Activated naive CD8-positive, alpha-beta T cell treated with anti-CD3 and anti-CD28 coated beads, Interleukin-2, amount 50 U/mL, for 16 hours (primary cell): ENCODE results near the gene SH3YL1.

Experiments
- DNase-seq: peaks from one replicate; pipeline ENCODE4 v3.0.0-alpha.2; 2020; ENCODE audit warnings: low read depth, low spot score

The SH3YL1 gene

DNA sequence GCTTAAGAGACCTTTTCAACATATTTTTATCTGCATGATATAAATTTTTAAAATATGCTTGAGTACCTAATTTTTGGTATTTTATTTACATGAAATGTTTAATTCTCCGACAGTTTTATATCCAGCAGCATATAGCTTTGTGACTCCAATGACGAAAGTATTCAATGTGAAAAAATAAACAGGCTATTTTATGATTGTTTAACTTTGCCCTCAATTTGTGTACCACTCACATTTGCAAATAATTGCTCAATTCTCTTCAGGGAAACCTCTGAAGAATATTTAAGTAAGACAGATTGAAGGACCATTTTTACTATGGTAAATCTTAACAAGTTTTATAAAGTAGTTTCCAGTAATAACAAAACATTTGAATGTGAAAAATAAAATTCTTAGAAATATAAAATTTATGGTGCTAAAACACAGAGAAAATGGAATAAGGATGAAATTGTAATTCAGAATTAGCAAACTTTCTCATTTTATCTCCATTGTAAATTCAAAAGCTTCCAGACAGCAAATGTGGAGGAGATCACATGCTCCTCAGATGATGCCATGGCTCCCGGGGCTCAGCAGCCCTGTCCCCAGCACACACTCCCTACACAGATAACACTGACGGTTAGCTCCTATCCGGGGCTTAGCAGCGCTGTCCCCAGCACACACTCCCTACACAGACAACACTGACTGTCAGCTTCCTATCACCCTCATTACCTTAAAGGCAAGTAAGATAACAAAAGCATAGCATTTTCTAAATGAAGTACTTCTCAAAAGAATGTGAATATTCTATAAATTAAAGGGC lies 39.7 kb downstream of the SH3YL1 start:
- DNase-seq, result no peak

DNA sequence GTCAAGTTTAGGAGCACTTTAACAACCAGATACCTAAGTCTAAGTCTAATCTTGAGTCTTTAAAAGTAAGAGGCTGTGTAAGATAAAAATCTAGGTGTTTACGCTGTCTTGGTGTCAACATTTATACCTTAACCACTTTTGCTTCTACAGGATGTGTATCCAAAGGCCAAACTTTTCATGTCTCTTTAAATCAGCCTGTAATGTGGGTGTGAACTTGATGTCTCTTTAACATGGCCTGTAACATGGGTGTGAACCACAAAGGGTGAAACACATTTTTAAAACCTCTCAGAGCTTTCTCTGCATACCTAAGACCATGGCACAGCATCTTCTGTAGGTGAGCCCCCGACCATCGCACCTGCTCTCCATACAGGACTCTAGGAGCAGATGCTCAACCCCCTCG lies 40.4 kb downstream of the SH3YL1 start:
- DNase-seq, result no peak

DNA sequence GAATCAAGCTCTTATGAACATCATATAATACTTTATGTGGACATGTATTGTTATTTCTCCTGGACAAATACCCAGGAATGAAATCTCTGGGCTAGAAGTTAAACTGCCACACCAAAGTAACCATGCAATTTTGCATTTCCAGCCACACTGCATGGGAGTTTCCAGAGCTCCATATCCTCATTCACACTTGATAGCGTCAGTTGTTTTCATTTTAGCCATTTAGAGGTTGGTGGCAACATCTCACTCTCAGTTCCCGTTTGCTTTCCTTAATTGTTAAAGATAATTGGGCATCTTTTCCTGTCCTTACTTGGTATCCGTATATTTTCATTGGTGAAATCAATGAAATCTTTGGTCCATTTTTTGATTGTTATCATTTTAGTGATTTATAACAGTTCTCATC lies 47.8 kb downstream of the SH3YL1 start:
- DNase-seq, result no peak

DNA sequence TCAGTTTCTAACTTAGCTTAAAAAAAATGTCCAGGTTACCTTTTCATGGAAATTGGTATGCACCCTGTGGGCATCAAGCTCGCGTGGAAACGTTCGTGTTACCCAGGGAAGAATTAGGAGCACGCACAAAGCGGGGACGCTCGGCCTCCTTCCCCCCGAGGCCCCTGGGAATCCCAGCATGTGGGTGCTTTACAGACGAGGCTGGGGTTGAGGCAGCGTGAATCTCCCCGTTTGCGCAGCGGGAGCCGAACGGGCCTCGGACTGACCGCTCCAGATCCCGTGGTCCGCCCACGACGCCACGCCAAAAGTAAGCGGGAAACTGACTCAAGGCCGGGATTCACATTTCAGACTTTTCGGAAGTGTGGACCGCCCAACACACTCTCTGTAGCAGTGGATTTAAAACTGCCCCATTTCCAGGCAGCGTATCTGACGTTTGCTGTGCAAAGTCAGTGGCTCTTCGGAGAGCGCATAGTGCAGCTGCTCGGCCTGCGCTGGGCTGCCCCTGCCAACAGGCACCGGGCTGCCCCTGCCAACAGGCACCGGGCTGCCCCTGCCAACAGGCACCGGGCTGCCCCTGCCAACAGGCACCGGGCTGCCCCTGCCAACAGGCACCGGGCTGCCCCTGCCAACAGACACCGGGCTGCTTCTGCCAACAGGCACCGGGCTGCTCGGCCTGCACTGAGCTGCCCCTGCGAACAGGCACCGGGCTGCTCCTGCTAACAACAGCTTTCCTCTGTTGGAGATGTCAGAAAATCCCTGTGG lies 49.7 kb downstream of the SH3YL1 start:
- no peak for DNase-seq

DNA sequence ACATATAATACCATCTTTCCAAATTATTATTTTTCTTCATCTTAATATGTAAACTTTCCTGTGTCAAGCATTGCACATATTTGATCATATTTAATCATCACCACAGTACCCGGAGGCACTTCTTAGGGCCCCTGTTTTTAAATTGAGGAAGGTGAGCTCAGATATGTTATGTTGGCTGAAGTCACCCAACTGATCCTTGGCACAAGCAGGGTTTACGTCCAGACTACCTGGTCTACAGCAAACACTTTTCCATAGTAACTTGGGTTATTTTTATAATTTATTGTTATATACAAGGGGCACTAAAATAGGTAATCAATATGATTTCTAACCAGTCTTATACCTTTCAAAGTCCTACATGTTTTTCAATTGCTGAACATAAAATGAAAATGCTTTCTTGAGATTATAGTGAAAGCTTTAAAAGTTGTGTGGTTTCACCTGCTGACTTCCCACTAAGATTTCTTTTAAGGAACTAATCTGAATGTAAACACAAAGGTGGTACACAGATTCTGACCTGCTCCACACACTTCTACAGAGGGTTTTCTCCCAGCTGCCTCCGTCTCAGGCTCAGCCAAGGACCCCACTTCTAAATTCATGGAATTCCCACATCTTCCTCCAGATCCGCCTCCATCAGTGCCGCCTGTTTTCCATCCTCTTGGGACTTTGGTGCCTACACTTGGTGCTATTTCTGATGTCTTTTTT lies 52.2 kb downstream of the SH3YL1 start:
- DNase-seq, result no peak

DNA sequence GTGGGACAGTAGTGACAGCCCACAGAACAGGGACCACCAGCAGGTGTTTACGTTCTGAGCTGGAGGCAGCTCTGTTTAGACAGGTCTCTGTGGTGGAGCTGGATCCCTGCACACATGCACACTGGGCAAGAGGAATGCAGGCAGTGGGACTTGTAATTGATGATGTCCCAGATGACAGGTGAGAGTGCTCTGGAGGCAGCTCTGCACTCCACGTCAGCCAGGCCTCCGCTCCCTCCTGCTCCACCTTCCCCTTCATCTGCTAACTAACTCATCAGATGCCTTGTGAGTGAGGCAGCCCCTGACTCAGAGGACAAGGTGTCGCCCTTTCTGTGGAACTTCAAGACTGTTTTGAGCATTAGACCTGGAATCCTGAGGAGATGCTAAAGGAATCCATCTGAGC lies 53.2 kb downstream of the SH3YL1 start:
- no peak for DNase-seq

DNA sequence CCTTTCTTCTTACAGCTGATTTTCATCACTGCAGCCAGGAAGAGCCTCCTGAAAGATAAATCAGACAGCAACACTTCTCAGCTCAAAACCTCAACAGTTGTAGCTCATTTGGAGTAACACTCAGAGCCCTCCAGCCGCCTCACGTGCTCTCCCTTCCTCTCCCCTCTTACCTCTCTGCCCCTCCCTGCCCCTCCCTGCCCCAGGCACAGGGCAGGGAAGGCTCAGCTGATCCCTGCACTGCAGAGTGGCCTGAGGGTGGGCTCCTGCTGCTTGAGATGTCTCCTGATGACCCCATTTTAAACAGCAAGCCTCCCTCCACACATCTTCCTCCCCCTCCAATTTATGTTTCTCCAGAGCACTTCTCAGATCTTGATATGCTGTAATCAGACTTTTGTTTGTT lies 54.4 kb downstream of the SH3YL1 start:
- DNase-seq, result no peak

DNA sequence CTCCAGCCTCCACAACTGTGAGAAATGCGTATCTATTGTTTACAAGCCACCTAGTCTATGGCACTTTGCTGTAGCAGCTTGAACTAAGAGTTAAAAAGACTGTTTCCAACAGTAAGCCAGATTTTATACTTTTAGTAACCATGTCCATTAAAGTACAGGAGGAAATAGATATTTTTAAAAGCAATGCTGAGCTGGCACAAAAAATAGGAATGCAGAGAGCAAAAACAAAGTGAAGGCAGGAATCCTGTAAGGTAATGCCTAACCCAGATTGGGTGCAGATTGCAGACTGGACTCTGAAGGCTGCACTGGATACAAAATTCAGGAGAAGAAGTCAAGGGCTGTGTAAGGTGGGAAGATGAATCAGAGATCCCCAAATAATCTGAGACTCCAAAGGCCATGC lies 55.5 kb downstream of the SH3YL1 start:
- DNase-seq, result no peak

DNA sequence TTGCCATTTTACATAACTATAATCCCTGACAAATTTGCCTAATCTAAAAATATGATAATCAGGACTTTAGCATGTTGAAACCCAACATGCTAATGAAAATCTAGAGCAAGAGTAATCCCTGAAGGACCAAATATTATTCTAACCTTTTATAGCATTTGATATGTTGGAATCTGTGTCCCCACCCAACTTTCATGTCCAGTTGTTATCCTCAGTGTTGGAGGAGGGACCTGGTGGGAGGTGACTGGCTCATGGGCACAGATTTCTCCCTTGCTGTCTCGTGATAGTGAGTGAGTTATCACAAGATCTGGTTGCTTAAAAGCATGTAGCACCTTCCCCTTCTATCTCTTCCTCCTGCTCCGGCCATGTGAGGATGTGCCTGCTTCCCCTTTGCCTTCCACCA lies 59.8 kb downstream of the SH3YL1 start:
- DNase-seq, result no peak

DNA sequence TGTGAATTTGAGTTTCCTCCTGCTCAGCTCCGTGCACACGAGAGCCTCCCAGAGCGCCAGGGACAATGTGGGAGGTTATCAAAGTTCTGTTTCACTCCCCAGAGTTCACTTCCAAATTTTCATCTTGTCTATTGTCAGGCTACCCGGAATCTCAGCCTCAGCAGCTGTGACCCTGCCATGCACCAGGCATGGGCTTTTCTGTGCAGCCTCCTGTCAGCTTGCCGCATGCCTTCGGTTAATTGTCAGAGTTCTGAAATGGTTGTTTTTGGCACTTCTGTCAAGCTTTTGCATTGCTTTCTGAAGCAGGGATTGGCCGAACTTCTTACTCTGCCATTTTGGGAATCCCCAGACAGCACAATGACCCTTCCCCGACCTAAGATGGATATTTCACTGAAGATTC lies 60.4 kb downstream of the SH3YL1 start:
- no peak for DNase-seq

DNA sequence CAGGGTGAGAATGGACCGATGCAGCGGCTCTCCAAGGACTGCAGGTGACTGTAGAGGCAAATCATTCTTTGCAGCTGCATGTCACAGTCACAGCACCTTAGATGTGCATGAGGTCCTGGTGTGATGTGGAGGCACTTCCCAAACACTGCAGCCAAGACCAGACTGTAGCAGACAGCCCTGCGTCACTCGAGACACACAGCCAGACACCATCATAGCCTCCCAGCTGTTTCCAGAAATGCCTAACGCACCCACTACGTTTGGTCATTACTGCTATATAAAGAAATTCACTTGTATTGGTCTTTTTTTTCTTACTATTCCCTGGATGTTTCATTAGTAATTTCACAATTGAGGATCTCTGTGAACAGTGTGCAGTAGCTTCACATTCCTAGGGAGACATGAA lies 60.9 kb downstream of the SH3YL1 start:
- DNase-seq, result no peak

DNA sequence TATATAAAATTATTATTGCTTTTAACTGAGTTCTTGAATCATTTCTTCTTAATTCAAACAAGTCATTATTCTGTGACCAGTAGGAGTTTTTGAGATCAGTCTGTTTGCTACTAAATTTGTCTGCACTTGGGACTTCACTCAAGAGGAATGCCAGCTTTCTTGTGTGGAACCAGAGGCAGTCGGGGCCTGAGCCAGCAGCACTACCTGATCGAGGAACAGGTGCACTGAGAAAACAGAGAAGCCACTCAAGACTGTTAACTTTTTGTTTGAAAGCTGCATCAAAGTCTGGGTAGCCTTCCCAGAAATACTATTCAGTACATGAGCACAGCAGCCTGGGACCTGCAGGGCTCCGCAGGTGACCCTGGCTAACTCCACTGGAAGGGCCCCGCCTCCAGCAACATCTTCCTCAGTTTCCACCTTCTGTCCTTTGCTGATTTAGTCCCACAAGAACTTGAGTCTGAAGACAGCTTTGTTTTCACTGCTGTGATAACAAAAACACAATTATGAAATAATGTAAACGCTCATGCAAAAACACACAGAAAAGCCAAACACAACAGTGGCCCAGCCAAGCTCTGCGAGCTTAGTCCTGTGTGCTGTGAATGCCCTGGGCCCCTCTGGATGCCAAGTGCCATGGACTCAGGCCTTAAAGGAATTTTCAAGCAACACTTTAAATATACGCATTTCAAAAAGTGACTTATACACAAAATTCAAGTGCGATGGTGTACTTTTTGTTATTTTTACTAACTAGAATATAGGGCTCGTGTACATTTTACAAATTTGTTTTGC lies 62.0 kb downstream of the SH3YL1 start:
- DNase-seq, result no peak

DNA sequence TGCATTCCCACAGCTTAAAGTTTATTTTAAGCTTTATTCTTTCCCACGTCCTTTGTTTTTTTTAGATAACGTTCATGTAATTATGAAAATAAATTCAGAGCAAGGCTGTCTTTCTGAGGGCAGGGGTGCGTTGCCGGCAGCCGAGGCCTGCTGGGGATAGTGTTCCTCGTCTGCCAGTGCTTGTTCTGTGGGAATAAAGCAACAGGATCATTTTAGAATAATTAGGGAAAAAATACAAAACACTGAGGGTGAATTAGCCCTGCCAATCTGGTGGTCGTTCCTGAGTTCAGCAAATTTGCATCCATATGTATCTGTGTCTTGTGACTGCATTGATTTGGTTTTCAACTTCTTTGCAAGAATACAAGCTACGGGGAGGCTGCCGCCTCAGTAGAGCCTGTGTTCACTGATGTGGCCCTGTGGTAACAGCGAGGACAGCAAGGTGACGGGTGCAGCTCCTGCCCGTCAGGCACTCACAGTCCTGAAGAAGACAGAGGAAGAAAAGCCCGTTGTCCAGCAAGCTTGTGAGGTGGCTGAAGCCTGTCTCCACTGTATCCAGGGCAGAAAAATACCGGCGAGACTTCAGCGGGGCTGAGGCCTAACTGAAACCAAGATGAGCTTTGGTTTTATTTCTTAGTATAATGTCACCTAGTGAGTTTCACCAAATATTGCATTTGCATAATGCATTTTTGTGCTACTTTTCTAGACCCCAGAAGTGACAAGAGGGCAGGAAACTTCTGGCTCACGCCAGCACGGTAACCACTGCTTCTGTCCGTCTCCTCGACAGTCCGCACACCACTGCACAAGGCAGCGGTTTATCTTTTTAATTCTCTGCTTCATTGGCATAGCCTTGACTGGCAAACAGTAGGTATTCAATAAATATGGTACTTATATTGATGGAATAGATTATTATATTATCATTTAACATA lies 64.5 kb downstream of the SH3YL1 start:
- no peak for DNase-seq

DNA sequence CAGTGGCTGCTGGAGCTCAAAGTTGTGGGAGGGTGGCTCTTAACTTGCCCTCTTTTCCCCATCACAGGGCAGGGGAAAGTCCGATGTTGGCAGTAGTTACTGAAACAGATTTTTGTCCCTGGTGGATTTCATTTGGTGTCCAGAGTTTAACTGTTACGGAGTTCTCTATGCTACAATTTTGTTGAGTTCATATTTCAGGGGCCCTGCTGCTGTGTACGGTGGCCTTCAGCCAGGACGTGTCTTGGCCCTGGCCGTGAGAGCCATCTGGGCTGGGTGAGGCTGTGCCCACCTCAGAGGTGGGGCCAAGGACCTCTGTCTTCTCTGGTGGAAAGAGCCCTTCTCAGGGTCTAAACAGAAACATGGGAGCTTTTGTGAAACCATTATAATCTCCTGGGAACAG lies 67.4 kb downstream of the SH3YL1 start:
- no peak for DNase-seq

DNA sequence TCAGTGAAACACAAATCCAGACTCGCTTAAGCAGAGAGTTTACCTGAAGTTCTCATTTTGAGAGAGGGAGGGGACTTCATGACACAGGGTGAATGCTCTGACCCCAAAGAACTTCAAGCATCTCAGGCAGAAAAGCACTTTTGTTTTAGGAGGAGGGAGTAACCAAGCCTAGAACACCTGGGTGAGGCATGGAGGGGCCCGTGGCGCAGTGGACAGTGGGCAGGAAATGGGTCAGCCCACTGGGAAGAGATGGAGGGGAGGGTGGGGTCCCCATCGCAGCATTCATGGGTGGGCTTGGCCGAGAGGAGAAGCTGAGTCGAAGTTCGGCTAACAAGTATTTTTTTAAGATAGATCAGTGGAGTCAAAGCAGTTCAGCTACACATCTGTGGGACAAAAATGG lies 67.9 kb downstream of the SH3YL1 start:
- no peak for DNase-seq

DNA sequence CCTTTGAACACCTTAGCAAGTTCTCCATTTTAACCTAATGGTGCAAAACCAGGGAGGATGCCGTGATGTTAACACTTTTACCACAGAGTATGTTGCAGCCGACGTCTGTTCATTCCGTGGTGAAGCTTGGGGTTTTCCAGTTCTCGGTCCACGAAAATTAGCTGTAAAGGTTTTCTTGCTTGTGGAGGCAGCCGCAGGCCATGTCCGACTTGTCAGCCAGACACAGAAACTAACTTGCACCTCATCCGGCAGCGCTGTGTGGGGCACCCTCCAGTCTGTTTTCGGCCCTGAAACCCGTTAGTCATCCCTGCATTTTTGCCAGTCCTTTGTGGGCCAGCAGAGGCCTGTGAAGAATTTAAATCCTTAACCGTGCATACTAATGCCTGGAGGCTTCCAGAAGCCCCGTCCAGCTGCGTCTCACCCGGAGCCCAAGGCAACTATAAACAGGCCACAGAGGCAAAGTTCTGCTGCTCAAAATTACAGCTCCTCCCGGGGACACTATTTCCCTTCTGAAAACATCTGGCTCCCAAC lies 70.6 kb downstream of the SH3YL1 start:
- DNase-seq, result no peak

DNA sequence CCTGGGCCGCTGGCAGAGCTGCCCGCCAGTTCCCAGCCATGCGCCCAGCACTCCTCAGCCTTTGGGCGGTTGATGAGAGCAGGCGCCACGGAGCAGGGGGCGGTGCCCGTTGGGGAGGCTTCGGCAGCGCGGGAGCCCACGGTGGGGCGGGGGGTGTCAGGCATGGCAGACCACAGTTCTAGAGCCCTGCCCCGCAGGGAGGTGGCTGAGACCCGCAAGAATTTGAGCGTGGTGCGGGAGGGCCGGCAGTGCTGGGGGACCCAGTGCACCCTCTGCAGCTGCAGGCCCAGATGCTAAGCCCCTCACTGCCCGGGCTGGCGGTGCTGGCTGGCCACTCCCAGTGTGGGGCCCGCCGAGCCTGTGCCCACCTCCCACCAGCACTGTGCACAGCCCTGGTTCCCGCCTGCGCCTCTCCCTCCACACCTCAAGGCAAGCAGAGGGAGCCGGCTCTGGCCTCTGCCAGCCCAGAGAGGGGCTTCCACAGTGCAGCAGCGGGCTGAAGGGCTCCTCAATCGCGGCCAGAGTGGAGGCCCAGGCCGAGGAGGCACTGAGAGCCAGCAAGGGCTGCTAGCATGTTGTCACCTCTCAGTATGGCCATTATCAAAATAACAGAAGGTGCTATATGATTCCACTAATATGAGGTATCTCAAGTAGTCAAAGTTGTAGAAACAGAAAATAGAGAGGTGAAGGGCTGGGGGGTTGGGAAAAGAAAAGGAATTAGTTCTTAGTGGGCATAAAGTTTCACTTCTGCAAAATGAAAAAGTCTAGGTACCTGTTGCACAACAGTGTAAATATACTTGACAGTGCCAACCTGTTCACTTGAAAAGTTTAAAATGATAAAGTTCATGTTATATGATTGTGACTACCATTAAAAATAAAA lies 72.3 kb downstream of the SH3YL1 start:
- DNase-seq, result no peak

DNA sequence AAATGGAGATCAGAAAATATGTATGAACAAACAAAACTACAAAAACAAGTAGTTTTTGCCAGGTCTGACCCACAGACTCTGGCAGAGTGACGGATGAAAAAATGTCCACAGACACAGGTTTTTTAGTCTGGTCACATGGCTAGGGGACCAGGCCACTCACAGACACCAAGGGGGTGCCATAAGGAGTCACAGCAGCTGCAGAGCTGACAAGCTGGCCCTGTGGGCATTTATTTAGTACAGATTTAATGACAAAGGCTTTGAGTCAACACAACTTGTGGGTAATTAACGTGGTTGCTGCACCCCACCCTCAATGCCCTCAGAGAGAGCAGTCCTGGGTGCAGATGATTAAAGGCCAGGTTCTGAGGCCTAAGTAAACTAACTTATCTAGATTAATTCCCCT lies 76.0 kb downstream of the SH3YL1 start:
- no peak for DNase-seq

DNA sequence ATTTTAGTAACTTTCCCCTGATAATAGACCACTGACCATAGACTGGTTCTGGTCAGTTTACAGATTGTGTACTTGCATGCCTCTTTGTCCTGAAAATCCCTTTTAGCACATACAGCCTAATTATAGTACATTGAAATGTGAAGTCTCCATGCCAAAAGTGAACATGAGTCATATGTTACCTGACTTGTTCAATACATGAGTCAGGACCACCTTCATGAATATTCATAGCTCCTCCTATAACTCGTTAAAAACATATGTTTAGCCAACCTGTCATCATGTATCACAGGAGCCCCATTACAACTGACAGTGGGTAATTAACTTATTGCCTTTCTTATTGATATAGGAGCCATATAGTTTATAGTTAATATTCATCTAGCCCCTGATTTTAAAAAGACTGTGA lies 78.6 kb downstream of the SH3YL1 start:
- no peak for DNase-seq

DNA sequence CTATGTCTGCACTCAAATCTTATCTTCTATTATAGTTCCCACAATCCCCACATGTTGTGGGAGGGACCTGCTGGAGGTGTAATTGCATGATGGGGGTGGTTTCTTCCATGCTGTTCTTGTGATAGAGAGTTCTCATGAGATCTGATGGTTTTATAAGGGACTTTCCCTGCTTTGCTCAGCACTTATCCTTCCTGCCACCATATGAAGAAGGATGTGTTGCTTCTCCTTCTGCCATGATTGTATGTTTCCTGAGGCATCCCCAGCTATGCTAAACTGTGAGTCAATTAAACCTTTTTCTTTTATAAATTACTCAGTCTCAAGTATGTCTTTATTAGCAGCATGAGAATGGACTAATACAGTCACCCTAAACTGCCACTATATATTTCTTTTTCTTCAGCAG lies 79.1 kb downstream of the SH3YL1 start:
- DNase-seq, result no peak
